ENCODE results near the gene CGNL1.

Gene CGNL1

GRCh38 chr15:57554812-57555179, 178.5 kb downstream of the CGNL1 start:
- H3K4me3 ChIP-seq (ENCODE audit: low read depth, low read length) = no peak overlapping the region
- TF ChIP-seq CTCF (IDR thresholded peaks at IDR 0.05; ENCODE audit: low read depth, low read length) = no peak

- TF ChIP-seq CTCF (IDR thresholded peaks at IDR 0.05; ENCODE audit: low read depth, low read length) = no peak
- H3K4me3 ChIP-seq (ENCODE audit: low read depth, low read length) = no peak overlapping the region
Measured at GRCh38 chr15:57555270-57555669, 179.0 kb downstream of the CGNL1 start.

- no peak for TF ChIP-seq CTCF (IDR thresholded peaks at IDR 0.05; ENCODE audit: low read depth, low read length)
Measured at GRCh38 chr15:57556040-57556439, 179.7 kb downstream of the CGNL1 start.

GRCh38 chr15:57557267-57557666, 181.0 kb downstream of the CGNL1 start:
- H3K4me3 ChIP-seq (ENCODE audit: low read depth, low read length) = no peak overlapping the region
- TF ChIP-seq CTCF (IDR thresholded peaks at IDR 0.05; ENCODE audit: low read depth, low read length) = no peak

More at GRCh38 chr15:57556040-57556439, 179.7 kb downstream of the CGNL1 start:
- no peak overlapping the region for H3K4me3 ChIP-seq (ENCODE audit: low read depth, low read length)

- no peak overlapping the region for H3K4me3 ChIP-seq (ENCODE audit: low read depth, low read length)
Measured at GRCh38 chr15:57557810-57558209, 181.5 kb downstream of the CGNL1 start.

GRCh38 chr15:57559875-57560274, 183.6 kb downstream of the CGNL1 start:
- H3K4me3 ChIP-seq (ENCODE audit: low read depth, low read length) = no peak overlapping the region
- peak; percentile 96 for TF ChIP-seq CTCF (IDR thresholded peaks at IDR 0.05; ENCODE audit: low read depth, low read length)

More at GRCh38 chr15:57557810-57558209, 181.5 kb downstream of the CGNL1 start:
- no peak for TF ChIP-seq CTCF (IDR thresholded peaks at IDR 0.05; ENCODE audit: low read depth, low read length)

- H3K4me3 ChIP-seq (ENCODE audit: low read depth, low read length) = no peak overlapping the region
- TF ChIP-seq CTCF (IDR thresholded peaks at IDR 0.05; ENCODE audit: low read depth, low read length) = peak; percentile 87
Measured at GRCh38 chr15:57561041-57561711, 184.9 kb downstream of the CGNL1 start.
